T47D (cell line): ENCODE results near the gene KCTD6.

Experiments used
- DNase-seq, 2 experiments: peaks; one replicate each; pipeline versions ENCODE4 v3.0.0 to v3.0.0-alpha.2; 2011 to 2012; ENCODE audit warnings: low read depth in 1 of 2, low spot score in 1 of 2
- JUND ChIP-seq: IDR thresholded peaks from 2 replicates; pipeline ENCODE4 v1.6.1; 2012; ENCODE audit warnings: low read depth
- in situ Hi-C: cut with HindIII; loops from 2 replicates; pipeline ENCODE4 v1.10.0; 2016; ENCODE audit warnings: low sequenced_read_pairs, low pct_unique_long_range_greater_than_20kb

KCTD6 gene

GRCh38 chr3:58473275-58473674 is 18.6 kb upstream of the KCTD6 start:
- in situ Hi-C loops: no loop called here
- DNase-seq: no peak
- TF ChIP-seq JUND: no peak

DNA sequence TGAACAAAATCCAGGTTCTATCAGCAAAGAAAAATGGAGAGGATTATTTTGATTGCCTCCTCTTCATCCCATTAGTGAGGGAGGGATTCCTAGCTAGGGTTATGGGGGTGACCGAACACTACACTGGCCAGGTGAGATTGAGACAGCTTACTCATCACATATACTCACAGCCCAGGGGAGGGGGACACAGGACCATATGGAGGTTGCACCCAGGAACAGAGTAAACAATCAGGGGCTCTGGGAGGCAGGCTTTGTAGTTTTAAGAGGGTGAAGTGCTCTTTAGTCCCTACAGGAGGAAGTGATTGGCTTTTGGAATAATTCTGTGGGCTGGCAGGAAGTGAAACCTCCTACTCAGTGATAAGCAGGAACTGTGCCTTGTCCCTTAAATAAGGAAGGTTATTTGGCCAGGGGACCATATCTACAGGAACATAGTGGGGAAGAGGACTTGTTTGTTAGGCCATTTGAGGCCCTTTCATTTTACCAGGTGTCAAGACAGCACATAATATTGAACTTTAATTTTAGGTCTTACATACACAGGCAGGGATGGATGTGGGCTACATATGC is 17.5 kb upstream of the KCTD6 start:
- no peak for DNase-seq
- in situ Hi-C loops: no loop called here

DNA sequence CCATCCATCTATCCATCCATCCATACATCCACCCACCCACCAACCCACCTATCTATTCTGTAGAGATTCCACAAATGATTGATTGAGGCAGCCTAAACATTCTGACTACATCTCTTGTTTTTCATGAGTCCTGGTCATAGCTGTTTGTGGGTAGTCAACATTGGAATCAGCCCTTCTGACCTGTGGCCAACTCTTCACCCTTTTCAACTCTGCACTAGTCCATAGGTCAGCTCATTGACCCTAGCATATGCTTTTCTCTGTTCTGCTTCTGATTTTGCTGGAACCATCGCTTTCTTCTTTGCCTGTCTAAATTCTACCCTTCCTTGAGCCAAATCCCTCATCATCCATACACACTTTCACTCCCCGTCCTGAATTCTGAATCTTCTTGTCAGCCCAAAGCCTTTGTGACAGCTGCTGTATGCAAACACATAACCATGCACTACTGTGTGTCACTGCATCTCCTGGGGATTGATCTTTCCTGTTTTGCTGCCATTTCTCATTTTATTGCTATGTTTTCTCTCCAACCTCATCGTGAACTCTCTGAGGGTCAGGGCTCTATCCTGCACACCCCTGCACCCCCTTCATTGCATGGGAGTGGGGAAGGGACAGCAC is 16.8 kb upstream of the KCTD6 start:
- in situ Hi-C loops: no loop called here
- no peak for TF ChIP-seq JUND
- no peak for DNase-seq

More for the DNA sequence above, 17.5 kb upstream of the KCTD6 start:
- no peak for TF ChIP-seq JUND

DNA sequence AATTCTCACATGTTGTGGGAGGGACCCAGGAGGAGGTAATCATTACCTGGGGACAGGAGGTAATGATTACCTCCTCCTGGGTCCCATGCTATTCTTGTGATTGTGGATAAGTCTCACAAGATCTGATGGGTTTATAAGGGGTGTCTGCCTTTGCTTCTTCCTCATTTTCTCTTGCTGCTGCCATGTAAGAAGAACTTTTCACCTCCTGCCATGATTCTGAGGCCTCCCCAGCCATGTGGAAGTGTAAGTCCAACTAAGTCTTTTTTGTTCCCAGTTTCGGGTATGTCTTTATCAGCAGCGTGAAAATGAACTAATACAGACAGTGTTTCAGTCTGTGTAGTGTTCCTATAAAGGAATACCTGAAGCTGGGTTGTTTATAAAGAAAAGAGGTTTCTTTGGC is 13.1 kb upstream of the KCTD6 start:
- in situ Hi-C loops: no loop called here
- no peak for TF ChIP-seq JUND
- no peak for DNase-seq

GRCh38 chr3:58480309-58480708 is 11.6 kb upstream of the KCTD6 start:
- DNase-seq: no peak
- TF ChIP-seq JUND: no peak
- in situ Hi-C loops: no loop called here

DNA sequence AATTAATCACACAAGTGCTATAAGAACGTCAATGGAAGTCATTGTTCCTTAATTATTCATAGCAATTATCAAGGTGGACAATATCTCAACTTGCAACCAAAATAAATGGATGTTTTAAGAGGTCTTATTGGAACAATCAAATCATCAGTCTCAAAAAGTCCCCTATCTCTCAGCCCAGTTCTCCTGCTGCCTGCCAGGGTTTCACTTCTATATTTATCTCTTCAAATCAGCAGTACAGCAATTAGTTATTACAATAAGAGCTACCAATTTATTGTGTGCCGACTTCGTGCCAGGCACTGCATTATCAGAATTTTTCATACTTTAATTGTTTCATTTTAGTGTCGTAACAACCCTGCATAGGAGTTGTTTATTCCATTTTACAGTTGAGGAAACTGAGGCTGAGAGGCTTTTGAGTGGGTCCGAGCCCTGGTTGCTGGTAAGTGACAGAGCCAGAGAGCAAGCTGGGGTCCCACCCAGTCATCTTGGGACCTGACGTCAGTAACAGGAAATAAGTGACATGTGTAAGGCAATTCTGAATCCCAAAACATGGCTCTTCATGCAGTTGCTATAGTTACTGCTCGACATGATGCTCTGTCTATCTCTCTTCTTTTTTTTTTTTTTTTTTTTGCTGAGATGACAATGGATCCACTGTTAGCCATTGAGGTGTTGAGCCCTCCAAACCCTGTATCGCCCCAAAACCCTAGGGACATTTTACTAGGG is 8.8 kb upstream of the KCTD6 start:
- in situ Hi-C loops: no loop called here
- no peak for TF ChIP-seq JUND
- no peak for DNase-seq

DNA sequence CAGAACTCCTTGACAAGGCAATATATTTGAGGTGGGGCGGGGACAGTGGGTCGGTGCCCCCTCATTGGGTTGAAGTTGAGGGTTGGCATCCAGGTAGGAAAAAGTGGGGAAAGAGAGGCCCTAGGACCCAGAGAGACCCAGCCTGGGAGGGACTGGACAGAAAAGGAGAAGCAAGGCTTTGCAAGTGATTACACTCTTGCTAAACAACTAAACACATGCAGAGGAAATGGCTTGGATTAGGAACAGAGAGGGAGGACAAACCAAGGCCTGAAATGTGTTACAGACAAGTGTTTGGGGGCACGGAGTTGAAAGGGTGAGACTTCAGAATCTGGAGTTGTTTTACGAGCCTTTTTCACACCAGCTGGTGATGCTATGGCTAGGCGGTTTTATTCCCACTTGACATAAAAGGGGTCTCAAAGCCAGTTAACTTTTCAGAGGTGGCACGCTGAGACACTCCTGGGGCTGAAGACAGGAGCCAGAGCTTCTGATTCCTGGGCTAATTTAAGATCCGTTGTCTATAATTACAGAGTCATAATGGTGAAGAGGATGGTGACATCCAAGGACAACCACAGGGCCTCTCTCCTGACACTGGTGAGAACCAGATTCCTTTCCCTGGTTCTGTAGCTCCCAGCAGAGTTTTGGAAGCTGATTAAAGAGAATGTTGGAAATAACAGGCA is 7.7 kb upstream of the KCTD6 start:
- DNase-seq: no peak
- in situ Hi-C loops: no loop called here
- TF ChIP-seq JUND: no peak

DNA sequence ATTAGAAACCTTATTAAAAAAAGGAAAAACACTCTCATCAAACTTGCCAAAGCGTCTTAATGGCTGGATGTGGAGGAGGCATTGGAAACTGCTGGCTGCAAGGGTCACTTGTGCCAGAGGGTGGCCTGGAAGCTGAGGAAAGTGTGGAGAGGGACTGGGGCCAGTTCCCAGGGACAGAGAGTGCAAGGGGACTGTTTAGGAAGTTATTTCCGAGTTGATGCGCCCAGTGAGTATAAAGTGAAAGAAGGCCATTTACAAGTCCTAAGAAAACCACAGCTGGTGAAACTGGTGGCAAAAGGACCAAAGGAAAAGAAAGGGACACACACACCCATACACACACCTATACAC is 7.2 kb upstream of the KCTD6 start:
- DNase-seq: no peak
- in situ Hi-C loops: no loop called here
- TF ChIP-seq JUND: no peak

DNA sequence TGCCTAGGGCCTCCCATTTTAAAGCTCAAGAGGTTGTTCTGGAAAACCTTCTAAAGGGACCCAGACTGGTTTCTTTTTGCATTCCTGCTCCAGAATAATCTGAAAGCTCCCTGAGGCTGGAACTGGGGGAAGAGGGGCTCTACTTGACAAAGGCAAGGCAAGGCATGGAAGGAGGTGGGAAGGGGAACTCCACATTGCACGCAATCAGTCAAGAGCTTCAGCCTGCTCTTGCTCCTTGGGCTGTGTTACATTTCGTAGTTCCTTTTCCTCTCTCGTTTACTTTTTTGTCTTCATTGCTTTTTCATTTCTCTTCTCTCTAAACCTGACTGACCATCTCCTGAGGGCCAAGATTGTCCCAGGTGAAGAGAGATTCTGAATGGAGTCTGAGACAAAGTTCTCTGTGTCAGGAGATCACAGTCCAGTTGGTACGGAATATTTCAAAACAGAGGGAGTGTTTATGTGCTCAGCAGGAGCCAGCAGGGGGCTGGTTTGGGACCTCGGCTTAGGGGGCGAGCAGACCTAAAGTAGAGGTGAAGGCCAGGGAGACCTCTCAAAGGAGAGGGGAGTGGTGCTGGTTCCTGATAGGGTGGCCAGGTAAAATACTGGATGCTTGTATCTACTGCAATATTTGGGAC is 6.0 kb upstream of the KCTD6 start:
- no peak for DNase-seq

DNA sequence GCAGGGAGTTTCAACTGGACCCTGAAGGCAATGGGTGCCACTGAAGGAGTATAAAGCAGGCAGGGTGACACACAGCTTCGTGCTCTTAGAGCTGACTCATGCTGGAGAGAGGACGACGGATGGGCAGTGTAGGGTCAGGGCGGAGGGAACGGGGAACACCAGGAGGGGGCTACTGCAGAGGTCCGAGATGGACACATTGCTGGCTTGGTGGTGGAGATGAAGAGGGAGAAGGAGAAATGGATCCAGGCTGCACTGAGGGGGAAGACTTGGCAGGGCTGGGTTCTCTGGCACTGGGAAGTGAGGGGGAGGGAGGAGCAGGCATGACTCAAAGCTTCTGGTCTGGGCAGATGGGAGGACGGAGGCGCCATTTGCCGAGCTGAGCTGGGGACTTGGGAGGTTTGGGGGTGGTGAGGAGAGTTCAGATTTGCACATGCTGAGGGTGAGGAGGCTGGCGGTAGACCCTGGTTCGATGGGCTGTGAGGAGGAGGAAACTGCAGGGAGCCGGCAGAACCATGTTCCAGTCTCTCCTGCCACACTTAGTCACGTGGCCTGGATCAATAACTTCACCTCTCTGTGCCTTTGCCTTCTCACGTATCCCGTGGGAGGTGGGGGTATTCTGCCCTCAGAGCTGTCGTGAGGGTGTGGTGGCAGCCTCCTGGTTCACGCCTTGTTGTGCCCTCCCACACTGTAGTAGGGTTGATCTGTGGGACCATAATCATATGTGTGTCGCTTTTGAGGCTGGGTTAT is 4.6 kb upstream of the KCTD6 start:
- in situ Hi-C loops: no loop called here
- no peak for TF ChIP-seq JUND
- no peak for DNase-seq

More for the DNA sequence above, 6.0 kb upstream of the KCTD6 start:
- in situ Hi-C loops: no loop called here
- TF ChIP-seq JUND: no peak

DNA sequence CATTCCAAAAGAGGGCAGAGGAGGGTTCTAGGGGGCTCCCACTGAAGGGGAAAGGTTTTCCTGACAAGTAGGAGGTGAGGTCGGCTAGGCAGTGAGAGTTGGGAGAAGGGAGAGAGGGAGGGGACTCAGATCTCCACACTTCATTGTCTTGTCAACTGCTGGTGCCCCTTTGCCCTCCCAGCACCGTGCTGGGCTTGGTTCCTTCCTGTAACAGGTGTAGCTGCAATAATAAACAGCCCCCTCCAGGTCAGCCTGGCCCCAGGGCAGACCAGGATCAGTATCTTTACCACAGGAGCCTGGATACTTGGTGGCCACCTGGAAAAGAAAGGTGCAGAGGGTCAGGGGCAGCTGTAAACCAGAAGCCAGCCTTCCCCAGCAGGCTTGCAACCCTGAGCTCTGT is 2.9 kb upstream of the KCTD6 start:
- no peak for TF ChIP-seq JUND
- no peak for DNase-seq
- in situ Hi-C loops: no loop called here

DNA sequence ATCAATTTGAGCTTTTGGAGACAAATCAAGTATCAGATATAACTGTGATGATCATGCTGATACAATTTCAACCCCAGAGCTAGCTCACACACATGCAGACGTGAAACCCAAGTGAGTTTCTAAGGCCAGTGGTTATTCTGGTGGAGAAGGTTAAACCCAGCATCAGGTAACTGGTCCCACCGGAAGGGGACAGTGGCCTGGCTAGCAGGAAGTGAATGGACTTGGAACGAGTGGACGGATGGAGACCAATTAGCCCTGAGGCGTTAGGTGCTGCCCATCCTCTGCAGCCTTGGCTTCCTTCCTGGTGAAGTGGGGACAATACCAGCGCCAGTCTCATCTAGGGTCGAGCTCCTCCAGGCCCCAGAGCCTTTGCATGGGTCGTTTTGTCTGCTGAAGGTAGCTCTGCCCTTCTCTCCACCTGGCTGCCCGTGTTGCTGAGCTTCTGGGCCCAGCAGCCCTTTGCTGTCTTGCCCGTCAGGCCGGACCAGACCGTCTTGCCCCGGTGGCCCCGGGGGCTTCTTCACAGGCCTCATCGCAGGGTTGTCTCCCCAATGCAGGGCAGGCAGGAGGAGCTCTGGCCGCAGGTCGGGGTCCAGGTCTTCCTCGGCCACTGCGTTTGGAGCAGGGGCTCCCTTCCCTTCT is 915 bp upstream of the KCTD6 start:
- DNase-seq: peak in 1 of 2 experiments; percentile 45
- in situ Hi-C loops: no loop called here
- TF ChIP-seq JUND: no peak
